GM12878 (cell line): ENCODE data around the gene MED25. TPM values are rescaled to one million over a fixed set of nuclear protein-coding genes. Genes with fewer than 3 reads are reported as not detected.
A peak's percentile ranks its signal among the peaks of the same experiment; 100 is the strongest.

ENCODE experiments used
- ATAC-seq: fragments of 200-7000 bp; cut with Tn5 transposase; 3 replicates; pipeline ENCODE4 v1.9.1; 2020; ENCODE audit warnings: mild to moderate bottlenecking, moderate library complexity
- BruUV-seq: library from RNA; stranded (reverse); fragments of 400-500 nt; replicated peaks from 2 replicates; lab custom pipeline; 2021; lab: Mats Ljungman, UMichigan
- CTCF ChIA-PET: fragments of 300-600 bp; sonication (Branson Sonifier 250); formaldehyde crosslinking; extraction: SDS; loops from one replicate; lab custom pipeline; 2021; ENCODE audit warnings: inconsistent platforms; lab: Yijun Ruan, JAX
- POLR2A ChIA-PET: fragments of 350-600 bp; formaldehyde crosslinking; extraction: SDS; loops from one replicate; lab custom pipeline; 2021; ENCODE audit warnings: inconsistent platforms; lab: Charles Lee
- RAD21 ChIA-PET: fragments of 300-600 bp; sonication (Branson Sonifier 250); formaldehyde crosslinking; loops from one replicate; lab custom pipeline; 2023; ENCODE audit warnings: antibody characterized with exemption; ENCODE audit not compliant: unreplicated experiment; lab: Charles Lee
- SMC1A ChIA-PET: fragments of 300-600 bp; sonication (Branson Sonifier 250); formaldehyde crosslinking; loops from one replicate; lab custom pipeline; 2023; ENCODE audit not compliant: unreplicated experiment, uncharacterized antibody; lab: Charles Lee
- DNase-seq: peaks from one replicate; pipeline ENCODE4 v3.0.0-alpha.2; 2011; ENCODE audit warnings: low read depth, low spot score
- FAIRE-seq: peaks from 3 replicates; lab custom pipeline; 2011; peaks lifted over from hg19 to GRCh38; lab: Jason Lieb, UNC
- H2AFZ ChIP-seq: 2 replicates; pipeline ENCODE4 v1.6.0; 2011; ENCODE audit warnings: low read depth, low read length, control low read depth; ENCODE audit not compliant: control insufficient read depth
- H3K27ac ChIP-seq: 2 replicates; pipeline ENCODE4 v1.5.1; 2011; ENCODE audit warnings: control low read depth; ENCODE audit not compliant: control insufficient read depth, insufficient read depth
- H3K27me3 ChIP-seq, 2 experiments: replicated peaks in 1 of 2; 2 replicates each; pipeline versions ENCODE4 v1.6.0 to v1.6.1; 2011; ENCODE audit warnings: low read length in 1 of 2; ENCODE audit not compliant: control insufficient read depth in 2 of 2, insufficient read depth in 2 of 2
- H3K36me3 ChIP-seq, 2 experiments: 2 replicates each; pipeline ENCODE4 v1.5.1; 2011; ENCODE audit warnings: low read length in 1 of 2; ENCODE audit not compliant: control insufficient read depth in 2 of 2, insufficient read depth in 2 of 2
- H3K4me1 ChIP-seq: 2 replicates; pipeline ENCODE4 v1.6.1; 2011; ENCODE audit warnings: mild to moderate bottlenecking, low read length, moderate library complexity, mixed read lengths; ENCODE audit not compliant: control insufficient read depth, insufficient read depth
- H3K4me2 ChIP-seq: 2 replicates; pipeline ENCODE4 v1.6.0; 2011; ENCODE audit warnings: control low read depth; ENCODE audit not compliant: control insufficient read depth, insufficient read depth
- H3K4me3 ChIP-seq: fragments of 200-600 bp; sonication (generic); 2 replicates; pipeline ENCODE4 v1.5.1; 2016
- H3K79me2 ChIP-seq: 2 replicates; pipeline ENCODE4 v1.6.0; 2011; ENCODE audit warnings: low read length; ENCODE audit not compliant: control insufficient read depth, insufficient read depth
- H3K9ac ChIP-seq: 2 replicates; pipeline ENCODE4 v1.8.0; 2011; ENCODE audit warnings: low read length, control low read depth, mixed read lengths; ENCODE audit not compliant: control insufficient read depth, insufficient read depth
- H3K9me3 ChIP-seq: replicated peaks from 3 replicates; pipeline ENCODE4 v1.5.1; 2011; ENCODE audit warnings: mild to moderate bottlenecking, low read length; ENCODE audit not compliant: control insufficient read depth, insufficient read depth
- H4K20me1 ChIP-seq: 2 replicates; pipeline ENCODE4 v1.6.0; 2011; ENCODE audit not compliant: control insufficient read depth, insufficient read depth
- CEBPB ChIP-seq, 2 experiments: fragments of 150-350 bp in 1 of 2; IDR thresholded peaks; 2 replicates each; pipeline ENCODE4 v1.6.1; 2012 to 2014; ENCODE audit warnings: low read depth in 2 of 2, low read length in 2 of 2, borderline replicate concordance in 1 of 2, inconsistent platforms in 1 of 2
- HCFC1 ChIP-seq: fragments of 150-350 bp; IDR thresholded peaks from 2 replicates; pipeline ENCODE4 v1.6.1; 2014; ENCODE audit warnings: low read length
- SIX5 ChIP-seq: IDR thresholded peaks from 2 replicates; pipeline ENCODE4 v1.6.1; 2011; ENCODE audit warnings: mild to moderate bottlenecking, low read depth, low read length, moderate library complexity; ENCODE audit not compliant: severe bottlenecking
- WGBS: methylation state at CpG from one replicate; pipeline ENCODE4 v1.1.6; 2016; ENCODE audit warnings: low lambda C conversion rate; ENCODE audit not compliant: insufficient replicate concordance, insufficient coverage; ENCODE audit errors: missing lambda C conversion rate; 5-methylcytosine and 5-hydroxymethylcytosine counted together
- in situ Hi-C: fragments of 300-500 bp; cut with MboI; formaldehyde crosslinking; loops from 9 replicates; pipeline ENCODE4 v1.14.3; 2018; ENCODE audit warnings: mixed read lengths
- intact Hi-C: fragments of 100-400 bp; cut with micrococcal nuclease; formaldehyde crosslinking; loops from one replicate; pipeline ENCODE4 v1.14.2; 2022; ENCODE audit not compliant: unreplicated experiment
- polyA plus RNA-seq, 11 experiments: library from polyadenylated mRNA; depleted of rRNA in 4 of 11; unstranded in 6 of 11; stranded (reverse) in 5 of 11; fragments of >200 nt; fragmentation: Nextera tagmentation in 4 of 11; fragmentation: Illumina TruSeq in 1 of 11; extraction: Ambion mirVana in 4 of 11; extraction: Trizol in 1 of 11; gene quantifications; 1 replicate in 1 of 11; 2 replicates in 10 of 11; pipeline versions ENCODE4 v1.2.1 to v1.2.3, GENCODE V29; 2011 to 2016; ENCODE audit warnings: inconsistent platforms in 2 of 11, missing spikeins in 2 of 11, low read depth in 1 of 11
- total RNA-seq, 4 experiments: library from RNA; depleted of rRNA in 3 of 4; stranded (reverse); fragments of >200 nt in 3 of 4; fragmentation: Illumina TruSeq in 1 of 4; extraction: Trizol in 1 of 4; gene quantifications; 2 replicates each; pipeline versions ENCODE4 v1.2.1 to v1.2.3, GENCODE V29; 2013 to 2021
- TF ChIP-seq, protein P1 (sequence below): IDR thresholded peaks from 2 replicates; pipeline ENCODE4 v1.6.1; 2011; ENCODE audit warnings: low read depth, low read length, improper control_type of control experiment, borderline replicate concordance

MED25 gene
- total and polyA plus RNA-seq, 10 of the 15 experiments (the other 5 are each of a cell fraction or from before 2014, with no cell fraction given) = 3.5 to 53.9 (median 17.1) TPM

DNA sequence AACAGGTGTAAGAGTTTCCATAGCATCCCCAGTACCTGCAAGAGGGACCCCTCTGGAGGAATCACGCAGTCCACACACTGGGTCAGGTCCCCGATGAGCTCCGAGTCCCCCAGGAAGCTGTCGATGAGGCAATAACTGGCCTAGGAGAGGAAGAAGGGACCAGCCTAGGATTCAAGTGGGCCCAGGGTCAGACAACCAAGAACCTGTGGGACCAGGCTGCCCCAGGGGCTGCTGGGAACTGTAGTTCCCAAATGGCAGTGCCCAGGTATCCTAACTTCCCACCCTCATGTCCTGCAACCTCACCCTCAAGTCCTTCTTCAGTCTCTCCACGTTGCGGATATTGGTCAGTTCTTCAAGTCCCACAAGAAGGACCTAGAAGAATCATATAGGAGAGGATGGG is 6.8 kb upstream of the MED25 start:
- intact Hi-C loops = no loop called here
- no peak overlapping the region for H3K4me3 ChIP-seq
- no peak for ATAC-seq
- 100% methylated on average over 6 of the region's 6 CpGs for WGBS
- BruUV-seq = no TSS peak
- TF ChIP-seq SIX5 (peak; percentile 41), HCFC1 (peak; percentile 38; the same call in 1 of the 2 replicates), CEBPB (IDR thresholded peaks at IDR 0.05; ENCODE audit: borderline replicate concordance in 1 of 2, low read depth in 2 of 2, low read length in 2 of 2) (no peak)
- TF ChIP-seq, protein P1, sequence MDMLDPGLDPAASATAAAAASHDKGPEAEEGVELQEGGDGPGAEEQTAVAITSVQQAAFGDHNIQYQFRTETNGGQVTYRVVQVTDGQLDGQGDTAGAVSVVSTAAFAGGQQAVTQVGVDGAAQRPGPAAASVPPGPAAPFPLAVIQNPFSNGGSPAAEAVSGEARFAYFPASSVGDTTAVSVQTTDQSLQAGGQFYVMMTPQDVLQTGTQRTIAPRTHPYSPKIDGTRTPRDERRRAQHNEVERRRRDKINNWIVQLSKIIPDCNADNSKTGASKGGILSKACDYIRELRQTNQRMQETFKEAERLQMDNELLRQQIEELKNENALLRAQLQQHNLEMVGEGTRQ = no peak
- TF ChIP-seq, all 136 proteins: peak for 2
- ChIA-PET CTCF (interaction anchor here (1.8 kb wide), 1 partner anchor 28 kb away, joined by 5 read pairs; no protein-coding TSS in a partner anchor), POLR2A (no interaction called here), SMC1A (no interaction called here), RAD21 (interaction anchor here (0.5 to 1.4 kb wide), 2 partner anchors 39 to 102 kb away, joined by 4 read pairs; no protein-coding TSS in a partner anchor)
- H3K4me2 ChIP-seq = no peak overlapping the region
- FAIRE-seq (no peak), DNase-seq (no peak)
- no peak overlapping the region for H3K27ac ChIP-seq
- no peak overlapping the region for H3K9ac ChIP-seq
- in situ Hi-C loops = no loop called here
- H3K36me3 ChIP-seq = peaks cover 0 to 1% of the 10 kb centered on the region in 2 experiments; a peak in 2 of 4 replicates
- no peaks in the 10 kb centered on the region for H3K9me3 ChIP-seq
- no peaks in the 10 kb centered on the region for H3K79me2 ChIP-seq
- H3K27me3 ChIP-seq = no peaks in the 10 kb centered on the region
- H4K20me1 ChIP-seq = no peaks in the 10 kb centered on the region
- no peak overlapping the region for H2AFZ ChIP-seq
- H3K4me1 ChIP-seq = peaks cover 7% of the 10 kb centered on the region; the same call in 1 of the 2 replicates
